ENCODE data around the gene UNC119B.

- TF ChIP-seq CTCF (IDR thresholded peaks at IDR 0.05) (no peak), POLR2A (IDR thresholded peaks at IDR 0.05) (no peak)
Measured at GRCh38 chr12:120688527-120689071, 21.7 kb upstream of the UNC119B start.
